HG03457 (cell line): ENCODE measurements around the gene PRODH.
"Not testable (repeated sequence)": the region's sequence is repeated elsewhere in the genome, so short reads cannot be mapped to it uniquely, and the experiment has no call there.

Experiments used
- ATAC-seq: cut with Tn5 transposase; IDR thresholded peaks from one replicate; pipeline ENCODE4 v1.9.1; 2021; ENCODE audit warnings: moderate number of reproducible peaks; ENCODE audit not compliant: unreplicated experiment

The PRODH gene

GRCh38 chr22:18968011-18968749 lies 32.1 kb upstream of the PRODH start:
- no peak for ATAC-seq

DNA sequence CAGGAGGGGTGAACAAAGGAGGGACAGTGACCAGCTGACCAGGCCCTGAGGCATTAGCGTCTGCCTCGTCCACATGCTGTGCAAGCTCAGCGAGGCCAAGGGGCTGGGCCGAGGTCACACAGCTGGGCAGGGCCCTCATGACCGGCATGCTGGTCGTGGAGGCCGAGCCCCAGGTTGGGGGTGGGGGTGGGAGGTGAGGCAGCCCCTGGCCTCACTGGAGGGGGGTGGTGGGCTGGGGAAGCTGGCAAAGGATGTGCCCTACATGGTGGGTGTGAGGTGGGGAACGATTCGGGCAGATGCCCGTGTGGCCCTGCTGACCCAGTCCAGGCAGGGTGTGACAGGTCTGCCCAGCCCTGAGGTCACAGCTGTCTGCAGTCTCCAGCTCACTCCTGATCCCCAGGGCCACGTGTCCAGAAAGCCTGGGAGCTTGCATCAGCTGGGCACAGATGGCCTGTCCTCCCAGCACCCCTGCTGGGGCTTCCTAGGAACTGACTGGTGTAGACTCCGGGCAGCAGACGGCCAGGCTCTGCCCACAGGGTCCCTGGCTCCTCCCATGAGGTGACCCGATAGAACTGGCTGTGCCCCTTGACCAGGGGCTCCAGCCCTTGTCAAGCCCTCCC lies 31.4 kb upstream of the PRODH start:
- ATAC-seq: not testable (repeated sequence)

- no peak for ATAC-seq
Observed at GRCh38 chr22:18966748-18967147, 30.7 kb upstream of the PRODH start.

DNA sequence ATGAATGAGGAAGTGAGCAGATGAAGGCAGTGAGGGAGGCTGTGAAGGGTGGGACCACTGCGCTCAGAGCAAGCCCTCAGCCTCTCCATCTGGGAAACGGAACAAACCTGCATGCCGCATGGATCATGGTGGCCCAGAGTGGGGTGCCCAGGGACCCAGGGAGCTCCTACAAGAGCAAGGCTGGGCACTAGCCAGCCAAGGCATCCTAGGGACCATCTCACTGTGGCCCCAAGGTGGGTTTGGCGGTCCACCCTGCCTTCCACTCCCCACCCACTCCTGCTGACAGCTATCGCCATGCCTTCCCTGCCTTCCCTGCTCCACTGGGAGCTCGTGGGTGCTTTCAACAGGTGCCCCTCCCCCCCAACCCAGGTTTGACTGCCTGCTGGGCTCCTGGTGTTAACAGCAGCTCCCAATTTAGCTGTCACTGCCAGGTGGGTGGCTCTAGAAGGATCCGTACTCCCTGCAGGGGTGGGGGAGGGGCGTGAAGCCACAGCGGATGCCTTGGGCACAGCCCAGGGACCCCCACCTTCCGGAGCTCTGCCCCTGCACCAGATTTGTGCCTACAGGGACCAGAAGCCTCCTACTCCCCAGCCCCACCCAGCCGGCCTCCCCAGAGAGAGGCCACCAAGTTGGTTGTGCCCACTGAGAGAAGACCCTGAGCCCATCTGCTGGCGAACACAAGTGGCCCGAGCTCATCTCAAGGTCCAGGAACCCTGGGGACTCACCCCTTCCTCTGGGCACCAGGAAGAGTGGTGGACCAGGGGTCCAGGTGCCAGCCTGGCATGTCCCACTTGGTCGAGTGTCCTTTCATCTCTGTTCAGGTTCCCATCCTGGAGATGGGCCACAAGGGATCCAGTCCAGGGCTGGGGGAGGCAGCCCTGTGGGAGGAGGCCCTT lies 29.7 kb upstream of the PRODH start:
- no peak for ATAC-seq

- not testable (repeated sequence) for ATAC-seq
Observed at GRCh38 chr22:18964501-18965265, 28.6 kb upstream of the PRODH start.

GRCh38 chr22:18964051-18964450 lies 28.0 kb upstream of the PRODH start:
- not testable (repeated sequence) for ATAC-seq

- no peak for ATAC-seq
Observed at GRCh38 chr22:18962308-18962635, 26.2 kb upstream of the PRODH start.

- ATAC-seq: not testable (repeated sequence)
Observed at GRCh38 chr22:18961632-18962307, 25.7 kb upstream of the PRODH start.

DNA sequence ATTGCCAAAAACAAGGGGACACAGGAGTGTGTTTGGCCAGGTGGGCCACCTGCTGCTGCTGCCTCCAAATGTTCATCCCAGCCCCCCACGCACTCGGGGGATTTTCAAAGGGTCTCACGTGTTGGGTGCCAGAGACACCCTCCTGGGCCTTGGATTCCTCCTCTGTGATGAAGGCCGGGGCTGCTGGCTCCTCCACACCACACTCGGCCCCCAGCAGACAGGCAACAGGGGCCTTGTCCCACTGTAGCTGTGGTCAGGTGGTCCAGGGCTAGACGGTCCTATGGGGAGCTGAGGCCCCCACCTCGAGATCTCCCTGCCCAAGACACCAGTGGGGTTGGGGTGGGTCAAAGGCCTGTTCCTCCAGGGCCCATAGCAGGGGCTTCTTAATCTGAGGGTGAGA lies 25.1 kb upstream of the PRODH start:
- not testable (repeated sequence) for ATAC-seq

DNA sequence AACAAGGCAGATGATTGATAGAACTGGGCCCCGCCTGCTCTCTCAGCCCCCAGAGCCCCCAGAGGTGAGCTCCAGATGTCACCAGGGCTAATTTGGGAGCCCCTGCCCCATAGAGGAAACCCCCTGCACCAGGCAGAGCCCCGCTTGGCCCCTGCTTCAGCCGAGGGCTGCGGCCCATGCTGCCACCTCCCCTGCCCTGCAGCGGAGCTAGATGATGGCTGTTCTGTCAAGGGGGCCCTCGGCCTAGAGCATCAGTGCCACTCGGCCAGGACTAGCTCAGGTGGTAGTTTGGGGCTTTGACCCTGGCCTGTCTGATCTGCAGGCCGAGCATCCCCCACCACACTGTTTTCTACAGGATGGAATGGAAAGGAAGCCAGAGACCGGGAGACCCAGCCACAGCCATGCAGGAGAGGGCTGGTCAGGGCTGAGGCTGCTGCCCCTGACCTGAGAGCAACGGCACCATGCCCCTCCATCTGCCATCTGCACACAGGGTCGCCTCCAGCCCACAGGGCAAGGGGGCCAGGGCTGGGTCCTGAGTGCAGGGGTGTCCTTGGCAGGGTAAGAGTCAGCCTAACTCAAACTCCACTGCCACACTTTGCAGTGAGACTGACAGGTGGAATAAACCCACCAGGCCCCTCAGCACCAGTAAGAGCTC lies 24.2 kb upstream of the PRODH start:
- not testable (repeated sequence) for ATAC-seq

DNA sequence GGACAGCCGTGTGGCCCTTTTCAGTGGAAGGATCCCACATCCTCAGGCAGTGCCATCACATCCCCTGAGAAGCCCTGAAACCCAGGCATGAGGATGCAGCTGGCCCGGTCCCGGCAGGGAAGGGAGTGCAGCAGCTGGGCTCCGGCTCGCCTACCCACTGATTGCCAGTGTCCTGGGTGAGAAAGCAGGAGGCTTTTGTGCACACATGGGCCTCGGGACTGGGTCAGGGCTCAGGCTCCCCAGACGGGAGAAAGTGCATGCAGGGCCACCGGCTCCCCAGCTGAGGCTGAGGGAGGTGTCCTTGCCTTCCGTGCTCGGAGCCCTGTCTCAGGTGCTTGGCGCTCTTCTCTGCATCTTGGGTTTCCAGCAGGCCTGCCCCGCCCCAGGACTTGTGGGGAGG lies 23.6 kb upstream of the PRODH start:
- ATAC-seq: not testable (repeated sequence)

DNA sequence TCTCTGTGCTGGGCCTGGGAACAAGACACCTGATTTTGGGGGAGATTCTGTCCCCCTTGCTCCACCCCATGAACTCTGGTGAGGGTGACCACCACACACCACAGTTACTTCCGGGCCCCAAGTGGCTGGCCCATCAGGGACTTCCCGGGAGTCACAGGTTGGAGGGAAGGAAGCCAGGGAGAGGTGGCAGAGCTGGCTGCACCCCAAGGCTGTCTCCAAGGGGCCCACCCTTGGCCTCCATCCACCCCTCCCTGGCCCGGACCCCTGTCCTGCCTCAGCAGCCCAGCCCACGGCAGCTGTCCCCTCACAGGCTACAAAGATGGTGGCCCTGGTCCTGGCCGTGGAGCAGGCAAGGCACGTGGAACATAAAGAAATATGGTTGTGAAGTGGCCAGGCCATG lies 23.2 kb upstream of the PRODH start:
- ATAC-seq: not testable (repeated sequence)

DNA sequence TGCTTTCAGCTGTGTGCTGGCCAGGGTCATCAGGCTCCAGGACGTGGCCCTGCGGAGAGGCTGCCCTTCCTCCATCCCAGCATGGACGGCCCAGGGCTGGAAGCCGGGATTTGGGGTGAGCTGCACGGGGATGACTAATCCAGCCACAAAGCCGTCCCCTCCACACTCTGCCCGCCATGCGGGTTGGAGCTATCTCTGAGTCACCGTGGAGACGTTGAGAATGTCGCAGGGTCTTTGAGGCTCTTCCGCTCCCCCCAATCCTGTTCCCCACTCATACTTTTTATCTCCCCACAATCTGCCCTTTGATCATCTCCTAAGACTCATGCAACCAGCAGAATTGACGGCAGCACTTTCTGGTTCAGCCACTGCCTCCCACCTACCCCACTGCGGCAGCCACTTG lies 22.6 kb upstream of the PRODH start:
- ATAC-seq: not testable (repeated sequence)

- ATAC-seq: not testable (repeated sequence)
Observed at GRCh38 chr22:18958321-18958705, 22.2 kb upstream of the PRODH start.

- not testable (repeated sequence) for ATAC-seq
Observed at GRCh38 chr22:18957621-18958320, 21.7 kb upstream of the PRODH start.

DNA sequence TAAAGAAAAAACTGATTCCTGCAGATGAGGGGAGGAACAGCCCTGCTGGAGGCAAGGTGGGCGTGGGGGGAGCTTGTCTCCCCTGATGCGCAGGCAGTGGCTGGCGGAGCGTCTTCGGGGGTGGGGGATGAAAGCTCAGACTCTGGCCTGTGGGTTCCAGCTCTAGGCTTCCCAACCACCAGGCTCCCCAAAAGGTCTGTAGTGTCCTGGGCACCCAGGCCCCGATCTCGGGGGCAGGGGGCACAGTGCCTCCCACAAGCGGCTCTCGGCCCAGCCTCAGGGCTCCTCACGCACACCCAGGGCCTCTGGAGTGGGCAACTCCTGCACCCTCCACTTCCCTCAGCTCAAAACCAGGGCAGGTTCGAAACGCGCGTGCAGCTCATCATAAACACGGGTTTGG lies 20.9 kb upstream of the PRODH start:
- not testable (repeated sequence) for ATAC-seq

- ATAC-seq: not testable (repeated sequence)
Observed at GRCh38 chr22:18956121-18956895, 20.2 kb upstream of the PRODH start.

- no peak for ATAC-seq
Observed at GRCh38 chr22:18955696-18956095, 19.6 kb upstream of the PRODH start.
